ENCODE data around the gene ZNF513.

ZNF513 gene

GRCh38 chr2:27336173-27336572 lies 44.4 kb downstream of the ZNF513 start:
- H3K36me3 Mint-ChIP-seq (ENCODE audit: low read depth) = peaks cover 61% of the 10 kb centered on the region
- H3K9me3 Mint-ChIP-seq = no peaks in the 10 kb centered on the region
- no peak overlapping the region for H3K4me3 Mint-ChIP-seq
- H3K4me1 Mint-ChIP-seq = no peaks in the 10 kb centered on the region
- TF ChIP-seq CTCF (IDR thresholded peaks at IDR 0.05) = no peak
- DNase-seq = no peak
- H3K27ac Mint-ChIP-seq = no peak overlapping the region
- no peaks in the 10 kb centered on the region for H3K27me3 Mint-ChIP-seq (ENCODE audit: low read depth, poor library complexity)

GRCh38 chr2:27335311-27335710 lies 45.2 kb downstream of the ZNF513 start:
- H3K36me3 Mint-ChIP-seq (ENCODE audit: low read depth) = peaks cover 58% of the 10 kb centered on the region
- no peak overlapping the region for H3K4me3 Mint-ChIP-seq
- no peak for TF ChIP-seq CTCF (IDR thresholded peaks at IDR 0.05)
- DNase-seq = no peak
- peaks cover 2% of the 10 kb centered on the region for H3K27me3 Mint-ChIP-seq (ENCODE audit: low read depth, poor library complexity)
- H3K4me1 Mint-ChIP-seq = no peaks in the 10 kb centered on the region
- no peaks in the 10 kb centered on the region for H3K9me3 Mint-ChIP-seq
- no peak overlapping the region for H3K27ac Mint-ChIP-seq
